Measurements from ENCODE around the gene SPACA6. TPM values are rescaled to one million over a fixed set of nuclear protein-coding genes. Genes with fewer than 3 reads are reported as not detected.
A peak's percentile ranks its signal among the peaks of the same experiment; 100 is the strongest.

Gene SPACA6
- total and polyA plus RNA-seq, 8 donors, result 13.5 to 27.3 (median 20.1) TPM

DNA sequence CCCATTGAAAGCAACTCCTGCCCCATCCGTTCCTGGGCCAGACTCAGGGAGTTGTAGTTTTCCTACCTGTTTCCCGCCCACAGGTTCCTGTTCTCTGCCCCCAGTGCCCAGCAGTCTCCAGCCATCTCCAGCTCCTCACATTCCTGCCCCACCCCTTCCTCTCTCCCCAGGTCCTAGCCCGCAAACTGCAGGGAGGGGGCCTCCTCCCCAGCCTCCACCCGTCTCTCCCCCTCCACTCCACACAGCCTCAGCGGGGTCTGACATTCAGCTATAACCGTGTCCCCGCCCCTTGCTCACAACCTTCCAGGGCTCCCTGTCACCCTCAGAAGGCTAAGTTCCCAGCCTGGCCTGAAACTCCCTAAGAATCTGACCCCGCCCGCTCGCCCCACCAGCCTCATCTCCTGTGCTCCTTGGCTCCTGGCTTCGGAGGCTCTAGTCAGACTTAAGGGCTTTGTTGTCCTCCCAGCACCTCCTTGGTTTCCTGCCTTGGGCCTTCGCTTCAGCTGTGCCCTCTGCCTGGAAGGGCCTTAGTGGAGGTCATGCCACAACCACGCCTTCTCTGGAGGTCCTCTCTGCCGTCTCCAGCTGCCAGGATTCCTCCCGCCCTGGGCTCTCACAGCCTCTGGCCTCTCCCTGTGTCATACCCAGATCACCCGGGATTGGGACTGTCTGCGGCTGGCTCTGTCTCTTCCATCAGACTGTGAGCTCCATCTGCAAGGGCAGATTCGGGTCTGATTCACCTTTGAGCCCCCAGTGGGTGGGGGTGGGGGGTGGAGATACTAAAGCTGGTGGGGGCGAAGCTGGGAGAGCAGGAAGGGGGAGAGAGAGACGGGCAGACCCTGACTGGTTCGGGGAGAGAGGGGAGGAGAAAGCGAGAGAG lies 5.1 kb upstream of the SPACA6 start:
- Histone ChIP-seq H3K4me1 (peaks cover 11 to 43% of the 10 kb centered on the region in 2 donors), H3K36me3 (peaks cover 0 to 10% of the 10 kb centered on the region in 2 donors), H3K27me3 (peaks cover 0 to 45% of the 10 kb centered on the region in 2 donors), H3K4me3 (peak overlapping the region; percentile 69 to 84), H3K9me3 (no peaks in the 10 kb centered on the region), H3K27ac (peak overlapping the region; percentile 69 to 91)
- intact Hi-C loops (cut with DNase I), result no loop called here
- TF ChIP-seq, protein P1, sequence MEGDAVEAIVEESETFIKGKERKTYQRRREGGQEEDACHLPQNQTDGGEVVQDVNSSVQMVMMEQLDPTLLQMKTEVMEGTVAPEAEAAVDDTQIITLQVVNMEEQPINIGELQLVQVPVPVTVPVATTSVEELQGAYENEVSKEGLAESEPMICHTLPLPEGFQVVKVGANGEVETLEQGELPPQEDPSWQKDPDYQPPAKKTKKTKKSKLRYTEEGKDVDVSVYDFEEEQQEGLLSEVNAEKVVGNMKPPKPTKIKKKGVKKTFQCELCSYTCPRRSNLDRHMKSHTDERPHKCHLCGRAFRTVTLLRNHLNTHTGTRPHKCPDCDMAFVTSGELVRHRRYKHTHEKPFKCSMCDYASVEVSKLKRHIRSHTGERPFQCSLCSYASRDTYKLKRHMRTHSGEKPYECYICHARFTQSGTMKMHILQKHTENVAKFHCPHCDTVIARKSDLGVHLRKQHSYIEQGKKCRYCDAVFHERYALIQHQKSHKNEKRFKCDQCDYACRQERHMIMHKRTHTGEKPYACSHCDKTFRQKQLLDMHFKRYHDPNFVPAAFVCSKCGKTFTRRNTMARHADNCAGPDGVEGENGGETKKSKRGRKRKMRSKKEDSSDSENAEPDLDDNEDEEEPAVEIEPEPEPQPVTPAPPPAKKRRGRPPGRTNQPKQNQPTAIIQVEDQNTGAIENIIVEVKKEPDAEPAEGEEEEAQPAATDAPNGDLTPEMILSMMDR (IDR thresholded peaks at IDR 0.05), result no peak
- DNase-seq, result peak in 3 of 4 donors; percentile 47 to 68 (median 55)
- ATAC-seq, result peak; percentile 38

DNA sequence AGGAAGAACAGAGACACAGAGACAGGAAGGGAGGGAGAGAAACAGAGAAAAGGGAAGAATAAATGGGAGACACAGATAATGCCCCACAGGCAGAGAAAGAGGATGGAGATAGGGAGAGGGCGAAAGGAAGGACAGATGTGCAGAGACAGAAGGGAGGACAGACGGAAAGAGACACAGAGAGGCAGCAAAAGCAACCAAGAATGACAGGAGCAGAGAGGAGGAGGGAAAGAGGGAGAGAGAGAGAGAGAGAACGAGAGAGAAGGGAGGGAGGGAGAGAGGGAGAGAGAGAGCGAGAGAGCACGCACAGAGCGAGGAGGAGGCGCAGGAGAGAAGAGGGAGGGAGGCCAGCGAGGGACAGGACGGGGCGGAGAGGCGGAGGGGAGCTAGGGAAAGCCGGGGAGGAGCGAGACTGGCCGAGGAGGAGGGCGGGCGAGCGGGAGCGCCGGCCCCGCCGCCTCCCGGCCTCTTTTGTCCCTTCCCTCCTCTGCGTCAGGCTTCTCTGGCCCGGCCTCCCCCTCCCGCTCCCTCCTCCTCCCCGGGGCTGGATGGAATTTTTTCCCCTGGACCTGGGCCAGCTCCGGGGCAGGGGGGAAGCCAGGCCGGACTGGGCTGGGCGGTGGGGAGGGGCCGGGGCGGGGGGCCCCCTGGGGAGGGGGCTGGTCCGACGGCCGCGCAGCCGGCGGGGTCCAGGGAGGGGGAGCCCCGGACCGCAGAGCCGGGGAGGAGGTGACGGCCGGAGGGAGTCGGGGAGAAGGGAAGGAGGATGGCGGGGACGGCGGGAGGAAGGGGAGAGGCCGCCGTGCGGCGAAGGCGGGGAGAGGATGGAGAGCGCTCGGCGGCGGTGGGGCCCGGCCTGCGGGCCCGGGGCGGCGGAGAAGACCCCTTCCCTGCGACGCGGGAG lies 4.2 kb upstream of the SPACA6 start:
- peaks cover 11 to 47% of the 10 kb centered on the region in 2 donors for H3K4me1 ChIP-seq
- intact Hi-C loops (cut with DNase I), result no loop called here
- H3K27ac ChIP-seq, result peak overlapping the region; percentile 78 to 91
- TF ChIP-seq, protein P1 (IDR thresholded peaks at IDR 0.05), result no peak
- H3K9me3 ChIP-seq, result no peaks in the 10 kb centered on the region
- DNase-seq (peak; percentile 92 to 98 (median 94)), ATAC-seq (peak; percentile 90)
- peak overlapping the region; percentile 69 to 84 for H3K4me3 ChIP-seq
- H3K27me3 ChIP-seq, result peaks cover 0 to 45% of the 10 kb centered on the region in 2 donors
- H3K36me3 ChIP-seq, result peaks cover 0 to 17% of the 10 kb centered on the region in 2 donors

DNA sequence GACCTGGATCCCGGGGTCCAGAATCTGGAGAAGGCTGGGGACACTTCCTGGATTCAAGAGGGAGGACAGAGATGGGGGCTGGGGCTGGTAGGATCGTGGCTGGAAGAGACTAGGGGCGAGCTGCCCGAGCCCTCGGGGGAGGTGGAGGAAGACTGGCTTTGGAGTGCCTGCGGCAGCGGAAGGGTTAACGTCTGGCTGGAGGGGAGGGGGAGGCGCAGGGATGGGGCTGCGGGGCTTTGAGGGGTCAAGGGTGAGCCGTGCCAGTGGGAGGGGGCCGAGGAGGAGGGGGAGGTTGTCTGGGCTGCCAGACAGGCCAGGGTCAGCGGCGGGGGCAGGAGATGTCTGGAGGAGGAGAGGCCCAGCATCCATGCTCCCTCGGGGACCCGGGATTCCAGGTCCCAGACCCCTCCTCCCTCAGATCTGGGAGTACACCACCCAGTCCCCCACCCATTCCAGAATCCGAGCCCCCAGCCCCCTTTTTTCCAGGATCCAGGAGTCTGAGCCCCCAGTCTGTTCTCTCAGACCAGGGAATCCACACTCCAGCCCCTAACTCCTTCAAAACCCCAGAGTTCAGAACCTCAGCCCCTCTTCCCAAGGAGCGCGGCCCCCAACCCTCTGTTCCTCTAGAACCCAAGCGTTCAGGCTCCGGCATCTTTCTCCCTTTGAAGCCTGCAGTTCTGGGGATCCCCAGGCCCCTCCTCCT lies 3.2 kb upstream of the SPACA6 start:
- DNase-seq (peak in 3 of 4 donors; percentile 58 to 83 (median 68)), ATAC-seq (peak; percentile 6)
- Histone ChIP-seq H3K9me3 (no peaks in the 10 kb centered on the region), H3K27ac (peak overlapping the region; percentile 78 to 91), H3K27me3 (peaks cover 0 to 45% of the 10 kb centered on the region in 2 donors), H3K4me3 (peak overlapping the region; percentile 69 to 84), H3K4me1 (peaks cover 11 to 47% of the 10 kb centered on the region in 2 donors), H3K36me3 (peaks cover 0 to 26% of the 10 kb centered on the region in 2 donors)
- TF ChIP-seq, protein P1 (IDR thresholded peaks at IDR 0.05), result no peak
- intact Hi-C loops (cut with DNase I), result no loop called here

DNA sequence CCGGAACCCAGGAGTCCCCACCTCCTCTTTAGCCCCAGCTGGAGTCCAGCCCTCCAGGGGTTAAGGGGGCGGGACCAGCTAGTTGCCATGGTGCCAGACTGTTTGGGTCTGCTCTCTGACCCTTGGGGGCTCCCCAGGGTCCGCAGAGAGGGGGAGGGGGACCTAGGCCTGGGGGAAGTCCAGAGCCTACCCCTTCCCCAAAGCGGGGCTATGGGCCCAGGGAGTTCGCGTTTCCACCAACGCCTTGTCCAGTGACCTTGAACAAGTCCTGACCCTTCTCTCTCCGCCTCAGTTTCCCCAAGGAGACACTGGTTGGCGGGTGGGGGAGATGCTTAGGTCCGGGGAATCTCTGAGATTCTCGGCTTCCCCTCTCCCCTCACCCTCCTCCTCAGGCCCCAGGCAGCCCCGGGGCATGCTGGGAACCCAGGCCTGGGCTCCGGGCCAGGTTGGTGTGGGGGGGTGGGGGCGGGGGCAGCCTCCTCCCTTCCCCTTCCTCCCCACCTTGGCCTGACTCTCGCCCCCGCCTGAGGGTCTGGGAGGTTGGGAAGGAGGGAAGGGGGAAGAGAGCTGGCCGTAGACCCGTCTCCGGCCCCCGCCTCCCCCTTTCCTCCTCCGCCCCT lies 2.6 kb upstream of the SPACA6 start:
- ATAC-seq, result peak; percentile 42
- intact Hi-C loops (cut with DNase I), result no loop called here
- TF ChIP-seq, protein P1 (IDR thresholded peaks at IDR 0.05), result no peak
- DNase-seq, result peak; percentile 59 to 95 (median 86)
- Histone ChIP-seq H3K36me3 (peaks cover 0 to 33% of the 10 kb centered on the region in 2 donors), H3K4me1 (peaks cover 11 to 47% of the 10 kb centered on the region in 2 donors), H3K4me3 (peak overlapping the region; percentile 69 to 84), H3K9me3 (no peaks in the 10 kb centered on the region), H3K27ac (peak overlapping the region; percentile 78 to 91), H3K27me3 (peaks cover 0 to 45% of the 10 kb centered on the region in 2 donors)

Data from left lung (tissue), 10 donors.